Measurements from ENCODE around the gene WDR38. TPM values are rescaled to one million over a fixed set of nuclear protein-coding genes. Genes with fewer than 3 reads are reported as not detected.

WDR38 gene
- total and polyA plus RNA-seq, 12 donors, result 0.04 to 0.22 TPM; not detected in 10

DNA sequence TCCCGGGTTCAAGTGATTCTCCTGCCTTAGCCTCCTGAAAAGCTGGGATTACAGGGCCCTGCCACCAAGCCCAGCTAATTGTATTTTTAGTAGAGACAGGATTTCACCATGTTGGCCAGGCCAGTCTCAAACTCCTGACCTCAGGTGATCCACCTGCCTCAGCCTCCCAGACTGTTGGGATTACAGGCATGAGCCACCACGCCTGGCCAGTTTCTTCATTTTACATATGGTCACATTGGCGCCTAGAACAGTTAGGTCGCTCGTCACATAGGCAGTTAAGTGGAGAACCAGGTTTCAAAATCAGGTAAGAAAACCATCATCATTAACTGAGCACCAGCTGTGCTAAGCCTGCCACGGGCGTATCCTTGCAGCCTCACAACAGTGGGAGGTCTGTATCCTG lies 40.2 kb upstream of the WDR38 start:
- Histone ChIP-seq H3K27ac (peak overlapping the region in 1 of 10 donors; percentile 26), H3K4me1 (peaks cover 0 to 23% (median 4%) of the 10 kb centered on the region in 9 donors), H3K27me3 (no peaks in the 10 kb centered on the region), H3K4me3 (no peak overlapping the region), H3K36me3 (peaks cover 0 to 13% (median 0%) of the 10 kb centered on the region in 9 donors), H3K9me3 (no peaks in the 10 kb centered on the region)
- WGBS, 2 donors, result 91% methylated on average over 7 of the region's 7 CpGs
- DNase-seq, result no peak
- intact Hi-C loops (cut with DNase I), result no loop called here
- TF ChIP-seq, protein P1, sequence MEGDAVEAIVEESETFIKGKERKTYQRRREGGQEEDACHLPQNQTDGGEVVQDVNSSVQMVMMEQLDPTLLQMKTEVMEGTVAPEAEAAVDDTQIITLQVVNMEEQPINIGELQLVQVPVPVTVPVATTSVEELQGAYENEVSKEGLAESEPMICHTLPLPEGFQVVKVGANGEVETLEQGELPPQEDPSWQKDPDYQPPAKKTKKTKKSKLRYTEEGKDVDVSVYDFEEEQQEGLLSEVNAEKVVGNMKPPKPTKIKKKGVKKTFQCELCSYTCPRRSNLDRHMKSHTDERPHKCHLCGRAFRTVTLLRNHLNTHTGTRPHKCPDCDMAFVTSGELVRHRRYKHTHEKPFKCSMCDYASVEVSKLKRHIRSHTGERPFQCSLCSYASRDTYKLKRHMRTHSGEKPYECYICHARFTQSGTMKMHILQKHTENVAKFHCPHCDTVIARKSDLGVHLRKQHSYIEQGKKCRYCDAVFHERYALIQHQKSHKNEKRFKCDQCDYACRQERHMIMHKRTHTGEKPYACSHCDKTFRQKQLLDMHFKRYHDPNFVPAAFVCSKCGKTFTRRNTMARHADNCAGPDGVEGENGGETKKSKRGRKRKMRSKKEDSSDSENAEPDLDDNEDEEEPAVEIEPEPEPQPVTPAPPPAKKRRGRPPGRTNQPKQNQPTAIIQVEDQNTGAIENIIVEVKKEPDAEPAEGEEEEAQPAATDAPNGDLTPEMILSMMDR (IDR thresholded peaks at IDR 0.05), result no peak
- no peak for ATAC-seq

DNA sequence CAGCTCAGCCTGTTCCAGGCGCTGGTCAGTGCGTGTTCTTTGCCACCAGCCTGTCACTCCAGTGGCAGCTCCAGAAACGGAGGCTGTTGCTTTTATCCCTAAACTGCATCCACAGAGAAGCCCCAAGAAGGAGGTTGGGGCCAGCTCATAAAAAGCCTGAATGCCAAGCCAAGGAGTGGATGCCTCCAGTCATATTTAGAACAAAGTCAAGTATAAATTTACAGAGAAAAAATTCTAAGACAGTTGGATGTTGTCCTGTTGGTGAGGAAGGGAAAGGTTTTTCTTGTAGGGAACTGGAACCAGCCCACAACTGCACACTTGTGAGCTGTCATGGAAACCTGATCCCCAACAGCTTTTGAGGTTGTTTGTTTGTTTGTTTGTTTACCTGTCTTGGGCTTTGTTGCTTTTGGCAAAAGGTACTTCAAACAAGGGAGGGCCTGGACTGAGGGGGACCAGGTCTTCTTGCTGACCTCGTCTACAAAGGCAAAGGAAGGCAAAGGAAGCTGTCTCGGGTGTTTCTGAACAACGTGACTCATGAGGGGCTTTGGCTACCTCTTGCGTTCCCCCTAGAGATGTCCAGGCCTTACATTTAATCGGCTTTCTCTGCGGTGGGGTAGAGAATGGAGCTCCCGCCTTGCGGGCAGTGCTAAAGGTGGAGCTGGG lies 39.6 kb upstream of the WDR38 start:
- WGBS, 2 donors, result 83 to 87% methylated on average over 11 of the region's 11 CpGs
- TF ChIP-seq, protein P1 (IDR thresholded peaks at IDR 0.05), result no peak

DNA sequence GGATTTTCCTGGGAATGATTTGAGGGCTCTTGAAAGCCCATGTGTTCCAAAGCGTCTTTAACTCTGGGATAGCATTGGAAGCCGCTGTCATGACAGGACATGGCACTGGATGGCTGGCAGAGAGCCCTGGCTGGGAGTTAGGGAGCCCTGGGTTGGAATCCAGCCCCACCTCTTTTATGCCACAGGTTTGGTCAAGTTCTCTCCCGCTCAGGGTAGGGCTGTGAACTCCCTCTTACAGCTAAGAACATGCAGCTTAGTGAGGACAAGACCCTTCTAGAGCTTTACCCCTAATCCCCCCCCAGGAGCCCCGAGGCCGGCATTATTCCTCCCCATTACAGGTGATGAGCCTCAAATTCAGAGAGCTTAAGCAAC lies 39.1 kb upstream of the WDR38 start:
- Histone ChIP-seq H3K36me3 (peaks cover 0 to 12% (median 0%) of the 10 kb centered on the region in 9 donors), H3K9me3 (no peaks in the 10 kb centered on the region), H3K27me3 (no peaks in the 10 kb centered on the region), H3K27ac (no peak overlapping the region), H3K4me3 (no peak overlapping the region), H3K4me1 (peaks cover 3 to 30% (median 12%) of the 10 kb centered on the region in 9 donors)
- ATAC-seq (no peak), DNase-seq (no peak)
- 78 to 82% methylated on average over 5 of the region's 5 CpGs for WGBS, 2 donors
- intact Hi-C loops (cut with DNase I), result no loop called here
- TF ChIP-seq, protein P1 (IDR thresholded peaks at IDR 0.05), result no peak

More for the DNA sequence above, 39.6 kb upstream of the WDR38 start:
- H3K4me3 ChIP-seq, result no peak overlapping the region
- H3K27me3 ChIP-seq, result no peaks in the 10 kb centered on the region
- H3K36me3 ChIP-seq, result peaks cover 0 to 12% (median 0%) of the 10 kb centered on the region in 9 donors
- H3K27ac ChIP-seq, result no peak overlapping the region
- no peak for DNase-seq
- intact Hi-C loops (cut with DNase I), result no loop called here
- H3K4me1 ChIP-seq, result peaks cover 0 to 27% (median 7%) of the 10 kb centered on the region in 9 donors
- ATAC-seq, result no peak
- no peaks in the 10 kb centered on the region for H3K9me3 ChIP-seq

DNA sequence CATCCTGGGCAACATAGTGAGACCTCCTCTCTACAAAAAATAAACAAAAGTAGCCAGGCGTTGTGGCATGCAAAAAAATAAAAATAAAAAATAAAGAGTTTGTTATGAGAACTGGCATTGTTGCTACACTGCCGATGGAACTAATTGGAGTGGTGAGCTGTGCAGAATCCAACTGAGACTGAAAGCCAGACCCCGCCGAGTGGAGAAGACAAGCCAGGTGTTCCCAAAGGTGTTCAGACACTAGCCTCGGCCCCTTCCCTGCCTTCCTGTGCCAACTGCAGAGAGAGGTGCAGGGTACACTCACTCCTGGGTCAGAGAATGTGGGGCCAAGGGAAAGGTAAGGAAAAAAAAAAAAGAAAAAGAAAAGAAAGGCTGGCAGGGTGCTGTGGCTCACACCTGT lies 37.7 kb upstream of the WDR38 start:
- intact Hi-C loops (cut with DNase I), result no loop called here
- Histone ChIP-seq H3K27ac (no peak overlapping the region), H3K27me3 (no peaks in the 10 kb centered on the region), H3K9me3 (no peaks in the 10 kb centered on the region), H3K4me3 (no peak overlapping the region), H3K4me1 (peaks cover 3 to 30% (median 17%) of the 10 kb centered on the region in 9 donors), H3K36me3 (peaks cover 0 to 6% (median 0%) of the 10 kb centered on the region in 9 donors)
- DNase-seq (no peak), ATAC-seq (no peak)
- TF ChIP-seq, protein P1 (IDR thresholded peaks at IDR 0.05), result no peak
- WGBS, 2 donors, result 96 to 97% methylated on average over 5 of the region's 5 CpGs
